OCI-LY7 (cell line): ENCODE data around the gene RMND5A.

ENCODE experiments used
- CTCF ChIP-seq: fragments of 200-600 bp; sonication (generic); conservative IDR thresholded peaks from 2 replicates; pipeline ENCODE4 v1.5.1; 2014; ENCODE audit warnings: mild to moderate bottlenecking, antibody characterized with exemption, low read length, moderate library complexity, mixed read lengths
- EZH2phosphoT487 ChIP-seq: fragments of 200-600 bp; sonication (generic); IDR thresholded peaks from 2 replicates; pipeline ENCODE4 v1.6.1; 2018; ENCODE audit warnings: low read depth, borderline replicate concordance, mild to moderate bottlenecking, mixed run types, antibody characterized with exemption, low read length, moderate library complexity, mixed read lengths

DNA sequence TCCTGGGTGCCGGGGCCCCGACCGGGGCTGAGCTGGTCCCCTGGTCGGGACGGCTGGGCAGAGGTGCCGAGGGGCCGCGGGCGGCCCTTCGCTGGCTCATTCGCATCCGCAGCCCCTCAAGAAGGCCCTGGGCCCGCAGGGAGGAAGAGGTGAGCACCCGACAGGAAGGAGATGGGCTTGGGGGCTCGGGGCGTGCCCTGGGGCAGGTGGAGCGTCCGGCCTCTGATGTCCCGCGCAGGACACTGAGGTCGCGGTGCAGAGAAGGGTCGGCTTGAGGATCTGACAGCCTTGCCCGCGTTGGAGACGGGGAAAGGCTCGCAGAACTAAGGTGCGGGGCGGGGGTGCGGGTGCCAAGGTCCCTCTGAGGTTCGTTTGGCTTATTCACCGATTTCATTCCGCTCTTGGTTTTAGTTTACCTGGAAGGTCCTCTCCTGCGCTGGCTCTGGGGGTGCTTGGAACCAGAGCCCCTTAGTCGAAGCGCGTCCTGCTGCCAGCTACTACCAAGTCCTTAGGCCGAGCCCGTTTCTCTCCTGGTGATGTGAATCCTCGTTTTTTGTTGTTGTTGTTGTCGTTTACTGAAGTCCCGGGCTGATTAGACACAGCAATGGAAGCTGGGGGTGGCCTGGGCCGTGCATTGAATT, 89.5 kb downstream of the RMND5A start:
- TF ChIP-seq CTCF (no peak), EZH2phosphoT487 (no peak)
